ENCODE results near the gene COL7A1. TPM values are rescaled to one million over a fixed set of nuclear protein-coding genes. Genes with fewer than 3 reads are reported as not detected.

The COL7A1 gene
- polyA plus RNA-seq, 4 donors = 13.8 to 28.9 (median 18.5) TPM

Other genes with a start within 250 kb of the COL7A1 start
- gene FBXW12, start 223.1 kb downstream of the COL7A1 start, polyA plus RNA-seq (ENCODE audit: insufficient read length in 4 of 4) = under 1 TPM; 0.11 to 0.99 (median 0.50) TPM
- gene PLXNB1, start 165.2 kb downstream of the COL7A1 start, polyA plus RNA-seq (ENCODE audit: insufficient read length in 4 of 4) = 100 to 1,000 TPM; 137 to 247 (median 190) TPM
- 10 to 100 TPM; 23.8 to 30.0 (median 27.2) TPM for gene CCDC51, start 155.2 kb downstream of the COL7A1 start, polyA plus RNA-seq (ENCODE audit: insufficient read length in 4 of 4)
- gene TMA7, start 155.1 kb downstream of the COL7A1 start, polyA plus RNA-seq (ENCODE audit: insufficient read length in 4 of 4) = 100 to 1,000 TPM; 279 to 369 (median 294) TPM
- gene ATRIP, start 148.6 kb downstream of the COL7A1 start, polyA plus RNA-seq (ENCODE audit: insufficient read length in 4 of 4) = 10 to 100 TPM; 12.0 to 15.5 (median 13.8) TPM
- 100 to 1,000 TPM; 101 to 132 (median 107) TPM for gene SHISA5, start 91.2 kb downstream of the COL7A1 start, polyA plus RNA-seq (ENCODE audit: insufficient read length in 4 of 4)
- gene PFKFB4, start 38.5 kb downstream of the COL7A1 start, polyA plus RNA-seq (ENCODE audit: insufficient read length in 4 of 4) = 1 to 10 TPM; 3.7 to 6.1 (median 5.5) TPM
- gene UCN2, start 31.5 kb downstream of the COL7A1 start, polyA plus RNA-seq (ENCODE audit: insufficient read length in 4 of 4) = under 1 TPM in 3 of 4 donors, not detected in 1; 0.40 to 0.65 (median 0.51) TPM
- 100 to 1,000 TPM; 280 to 313 (median 289) TPM for gene UQCRC1, start 14.3 kb upstream of the COL7A1 start, polyA plus RNA-seq (ENCODE audit: insufficient read length in 4 of 4)
- gene TMEM89, start 26.4 kb upstream of the COL7A1 start, polyA plus RNA-seq (ENCODE audit: insufficient read length in 4 of 4) = under 1 TPM in 1 of 4 donors, not detected in 3; 0.21 TPM
- 10 to 100 TPM; 18.0 to 36.9 (median 27.4) TPM for gene SLC26A6, start 40.1 kb upstream of the COL7A1 start, polyA plus RNA-seq (ENCODE audit: insufficient read length in 4 of 4)
- gene CELSR3, start 67.6 kb upstream of the COL7A1 start, polyA plus RNA-seq (ENCODE audit: insufficient read length in 4 of 4) = 1 to 10 TPM in 2 of 4 donors, under 1 TPM in 2; 0.67 to 1.4 (median 1.1) TPM
- 10 to 100 TPM; 14.3 to 24.0 (median 20.5) TPM for gene NCKIPSD, start 90.6 kb upstream of the COL7A1 start, polyA plus RNA-seq (ENCODE audit: insufficient read length in 4 of 4)
- gene IP6K2, start 121.9 kb upstream of the COL7A1 start, polyA plus RNA-seq (ENCODE audit: insufficient read length in 4 of 4) = 100 to 1,000 TPM; 182 to 311 (median 218) TPM

Measured in left renal cortex interstitium (tissue), 4 donors.